Progenitor cell of endocrine pancreas (in vitro differentiated cells): Measurements from ENCODE around the gene TMTC1. TPM values are rescaled to one million over a fixed set of nuclear protein-coding genes. Genes with fewer than 3 reads are reported as not detected.

Experiments
- DNase-seq: peaks from one replicate; pipeline ENCODE4 v3.0.0; 2021; ENCODE audit warnings: low spot score; ENCODE audit not compliant: unreplicated experiment
- H3K27ac Mint-ChIP-seq: 2 replicates; pipeline ENCODE4 v1.8.0; 2021; ENCODE audit warnings: mild to moderate bottlenecking, moderate library complexity, mixed read lengths
- H3K27me3 Mint-ChIP-seq: 2 replicates; pipeline ENCODE4 v1.8.0; 2021; ENCODE audit warnings: mixed read lengths
- H3K36me3 Mint-ChIP-seq: 2 replicates; pipeline ENCODE4 v1.8.0; 2022; ENCODE audit warnings: mixed read lengths; ENCODE audit not compliant: insufficient read depth
- H3K4me1 Mint-ChIP-seq: 2 replicates; pipeline ENCODE4 v1.8.0; 2021; ENCODE audit warnings: low read depth, mixed read lengths
- H3K4me3 Mint-ChIP-seq: 2 replicates; pipeline ENCODE4 v1.8.0; 2021; ENCODE audit warnings: low read depth, mild to moderate bottlenecking, moderate library complexity, mixed read lengths
- H3K9me3 Mint-ChIP-seq: 2 replicates; pipeline ENCODE4 v1.8.0; 2021; ENCODE audit warnings: low read depth, mixed read lengths
- CTCF ChIP-seq: fragments of 200-600 bp; sonication (generic); IDR thresholded peaks from one replicate; pipeline ENCODE4 v1.5.0; 2021; ENCODE audit warnings: antibody characterized with exemption, mild to moderate bottlenecking; ENCODE audit not compliant: unreplicated experiment
- total RNA-seq: library from RNA; stranded (reverse); gene quantifications from 2 replicates; pipeline ENCODE4 v1.2.1, GENCODE V29; 2021

TMTC1 gene
- total RNA-seq, 1 donor from 2014 or later, result 19.2 TPM

- Mint-ChIP-seq H3K4me3 (no peak overlapping the region), H3K36me3 (peaks cover 4% of the 10 kb centered on the region), H3K4me1 (no peaks in the 10 kb centered on the region), H3K27me3 (no peaks in the 10 kb centered on the region), H3K27ac (no peak overlapping the region), H3K9me3 (no peaks in the 10 kb centered on the region)
- no peak for DNase-seq
- TF ChIP-seq CTCF, result no peak
These were observed 57.4 kb downstream of the TMTC1 start for GRCh38 chr12:29726321-29726692.

GRCh38 chr12:29725587-29726320 is 58.0 kb downstream of the TMTC1 start:
- no peak overlapping the region for H3K4me3 Mint-ChIP-seq
- no peak for TF ChIP-seq CTCF

GRCh38 chr12:29722164-29722563 is 61.6 kb downstream of the TMTC1 start:
- no peaks in the 10 kb centered on the region for H3K9me3 Mint-ChIP-seq
- H3K36me3 Mint-ChIP-seq, result no peaks in the 10 kb centered on the region
- H3K4me3 Mint-ChIP-seq, result no peak overlapping the region
- H3K27me3 Mint-ChIP-seq, result no peaks in the 10 kb centered on the region
- H3K27ac Mint-ChIP-seq, result no peak overlapping the region
- TF ChIP-seq CTCF, result no peak
- no peaks in the 10 kb centered on the region for H3K4me1 Mint-ChIP-seq
- DNase-seq, result no peak

More at GRCh38 chr12:29725587-29726320, 58.0 kb downstream of the TMTC1 start:
- Mint-ChIP-seq H3K4me1 (no peaks in the 10 kb centered on the region), H3K9me3 (no peaks in the 10 kb centered on the region), H3K27ac (no peak overlapping the region), H3K36me3 (peaks cover 4% of the 10 kb centered on the region), H3K27me3 (no peaks in the 10 kb centered on the region)
- DNase-seq, result no peak

GRCh38 chr12:29719381-29719780 is 64.4 kb downstream of the TMTC1 start:
- no peaks in the 10 kb centered on the region for H3K9me3 Mint-ChIP-seq
- H3K4me3 Mint-ChIP-seq, result no peak overlapping the region
- no peak overlapping the region for H3K27ac Mint-ChIP-seq
- no peaks in the 10 kb centered on the region for H3K36me3 Mint-ChIP-seq
- no peaks in the 10 kb centered on the region for H3K4me1 Mint-ChIP-seq
- no peaks in the 10 kb centered on the region for H3K27me3 Mint-ChIP-seq
- no peak for DNase-seq
- no peak for TF ChIP-seq CTCF

- TF ChIP-seq CTCF, result no peak
- no peaks in the 10 kb centered on the region for H3K9me3 Mint-ChIP-seq
- H3K4me3 Mint-ChIP-seq, result no peak overlapping the region
- H3K36me3 Mint-ChIP-seq, result no peaks in the 10 kb centered on the region
- no peaks in the 10 kb centered on the region for H3K27me3 Mint-ChIP-seq
- no peak overlapping the region for H3K27ac Mint-ChIP-seq
- no peak for DNase-seq
- H3K4me1 Mint-ChIP-seq, result no peaks in the 10 kb centered on the region
These were observed 66.1 kb downstream of the TMTC1 start for GRCh38 chr12:29717540-29718100.
